Osteoblast (primary cell): Measurements from ENCODE around the gene ARL10. TPM values are rescaled to one million over a fixed set of nuclear protein-coding genes. Genes with fewer than 3 reads are reported as not detected.

ENCODE experiments used
- DNase-seq: peaks from one replicate; pipeline ENCODE4 v3.0.0; 2011; ENCODE audit warnings: low spot score, mixed read lengths; ENCODE audit not compliant: insufficient read length; ENCODE audit errors: missing footprints
- H2AFZ ChIP-seq: 2 replicates; pipeline ENCODE4 v1.6.0; 2011; ENCODE audit warnings: mild to moderate bottlenecking, low read length
- H3K27ac ChIP-seq: 2 replicates; pipeline ENCODE4 v1.5.1; 2011; ENCODE audit warnings: mild to moderate bottlenecking, low read depth, low read length, moderate library complexity
- H3K27me3 ChIP-seq: 2 replicates; pipeline ENCODE4 v1.6.0; 2012; ENCODE audit warnings: mild to moderate bottlenecking, control low read depth, inconsistent platforms, low read length, moderate library complexity; ENCODE audit not compliant: insufficient read depth
- H3K36me3 ChIP-seq: 2 replicates; pipeline ENCODE4 v1.5.1; 2011; ENCODE audit warnings: mild to moderate bottlenecking, low read length, control low read depth, moderate library complexity; ENCODE audit not compliant: insufficient read depth
- H3K4me1 ChIP-seq: 2 replicates; pipeline ENCODE4 v1.5.1; 2011; ENCODE audit warnings: mild to moderate bottlenecking, low read length, control low read depth, moderate library complexity; ENCODE audit not compliant: insufficient read depth
- H3K4me2 ChIP-seq: 2 replicates; pipeline ENCODE4 v1.6.0; 2011; ENCODE audit warnings: mild to moderate bottlenecking, low read length; ENCODE audit not compliant: insufficient read depth
- H3K4me3 ChIP-seq: fragments of 200-600 bp; sonication (generic); 3 replicates; pipeline ENCODE4 v1.5.1; 2012; ENCODE audit warnings: mild to moderate bottlenecking, low read length, inconsistent platforms; ENCODE audit not compliant: insufficient read depth
- H3K79me2 ChIP-seq: 2 replicates; pipeline ENCODE4 v1.6.0; 2012; ENCODE audit warnings: mild to moderate bottlenecking, low read length, control low read depth, inconsistent platforms; ENCODE audit not compliant: insufficient read depth
- H3K9me3 ChIP-seq: 2 replicates; pipeline ENCODE4 v1.5.1; 2011; ENCODE audit warnings: low read depth, low read length, control low read depth
- H4K20me1 ChIP-seq: 2 replicates; pipeline ENCODE4 v1.6.0; 2012; ENCODE audit warnings: mild to moderate bottlenecking, low read length, control low read depth; ENCODE audit not compliant: insufficient read depth
- CTCF ChIP-seq: IDR thresholded peaks from 2 replicates; pipeline ENCODE4 v1.5.1; 2011; ENCODE audit warnings: mild to moderate bottlenecking, low read depth, low read length, moderate library complexity; ENCODE audit errors: extremely low read depth
- total RNA-seq: library from RNA; depleted of rRNA; stranded (reverse); fragments of >200 nt; gene quantifications from 2 replicates; pipeline ENCODE4 v1.2.3, GENCODE V29; 2012

The ARL10 gene
- total RNA-seq, 1 donor = 14.1 TPM

GRCh38 chr5:176388003-176388443, 22.7 kb downstream of the ARL10 start:
- Histone ChIP-seq H3K4me2 (peak overlapping the region; percentile 94), H3K4me3 (peak overlapping the region; percentile 90), H2AFZ (peak overlapping the region; percentile 97), H3K79me2 (peaks cover 39% of the 10 kb centered on the region), H3K9me3 (no peaks in the 10 kb centered on the region), H4K20me1 (peaks cover 13% of the 10 kb centered on the region), H3K27me3 (no peaks in the 10 kb centered on the region), H3K27ac (peak overlapping the region; percentile 83), H3K4me1 (peaks cover 18% of the 10 kb centered on the region), H3K36me3 (peaks cover 39% of the 10 kb centered on the region)
- no peak for DNase-seq
- TF ChIP-seq CTCF = no peak

GRCh38 chr5:176388444-176389134, 23.3 kb downstream of the ARL10 start, which contains the start of the genes HIGD2A and NOP16:
TSS of gene HIGD2A (plus strand) at chr5:176388751. CDS start at chr5:176388820, 69 bp downstream.
TSS of gene NOP16 (minus strand) at chr5:176388598. CDS start at chr5:176388539, 59 bp downstream.
- peaks cover 41% of the 10 kb centered on the region for H3K36me3 ChIP-seq

GRCh38 chr5:176389135-176390123, 24.1 kb downstream of the ARL10 start:
- Histone ChIP-seq H3K36me3 (peaks cover 34% of the 10 kb centered on the region), H3K4me1 (peaks cover 18% of the 10 kb centered on the region), H2AFZ (peak overlapping the region; percentile 93), H3K27me3 (no peaks in the 10 kb centered on the region), H3K27ac (peak overlapping the region; percentile 83), H4K20me1 (peaks cover 13% of the 10 kb centered on the region), H3K4me3 (peak overlapping the region; percentile 90), H3K79me2 (peaks cover 39% of the 10 kb centered on the region), H3K4me2 (peak overlapping the region; percentile 94), H3K9me3 (no peaks in the 10 kb centered on the region)
- DNase-seq = peak; percentile 90
- no peak for TF ChIP-seq CTCF

More at GRCh38 chr5:176388444-176389134, 23.3 kb downstream of the ARL10 start, which contains the start of the genes HIGD2A and NOP16:
- H3K4me1 ChIP-seq = peaks cover 18% of the 10 kb centered on the region
- peak within 1 kb of the TSS; percentile 94 for H3K4me2 ChIP-seq
- peak; percentile 99 for DNase-seq
- H2AFZ ChIP-seq = peak within 1 kb of the TSS; percentile 97
- peak within 1 kb of the TSS; percentile 90 for H3K4me3 ChIP-seq
- no peaks in the 10 kb centered on the region for H3K27me3 ChIP-seq
- H3K79me2 ChIP-seq = peaks cover 39% of the 10 kb centered on the region
- H4K20me1 ChIP-seq = peaks cover 13% of the 10 kb centered on the region
- no peaks in the 10 kb centered on the region for H3K9me3 ChIP-seq
- TF ChIP-seq CTCF = no peak
- peak within 1 kb of the TSS; percentile 83 for H3K27ac ChIP-seq
